Anterior cingulate cortex (tissue), 58 donors: Measurements from ENCODE around the gene ADGRV1.

Source experiments
- DNase-seq, 58 donors: peaks; one replicate each; lab custom pipeline; 2025; lab: John Stamatoyannopoulos, UW

Gene ADGRV1

DNA sequence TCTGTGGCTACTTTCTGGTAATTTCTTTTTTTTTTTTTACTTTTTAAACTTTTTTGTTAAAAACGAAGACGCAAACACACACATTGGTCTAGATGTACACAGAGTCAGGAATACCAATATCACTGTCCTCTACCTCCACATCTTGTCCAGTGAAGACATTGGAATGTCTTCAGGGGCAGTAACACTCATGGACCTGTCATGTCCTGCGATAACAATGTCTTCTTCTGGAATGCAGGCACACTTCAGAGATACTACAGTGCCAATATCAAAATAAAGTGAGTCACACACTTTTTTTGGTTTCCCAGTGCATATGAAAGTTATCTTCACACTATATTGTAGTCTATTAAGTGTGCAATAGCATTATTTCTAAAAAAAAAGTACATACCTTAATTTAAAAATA is 648.7 kb downstream of the ADGRV1 start:
- no peak for DNase-seq

- DNase-seq: no peak
These were observed 653.6 kb downstream of the ADGRV1 start for GRCh38 chr5:91211997-91212713.

GRCh38 chr5:91212714-91213092 is 654.1 kb downstream of the ADGRV1 start:
- peak in 3 of 58 donors; percentile 0 to 40 (median 33) for DNase-seq
